IMR-90 (cell line): ENCODE results near the gene ERCC3. TPM values are rescaled to one million over a fixed set of nuclear protein-coding genes. Genes with fewer than 3 reads are reported as not detected.
"Not testable (repeated sequence)": the region's sequence is repeated elsewhere in the genome, so short reads cannot be mapped to it uniquely, and the experiment has no call there.

Experiments
- ATAC-seq: fragments of 200-7000 bp; cut with Tn5 transposase; 2 replicates; pipeline ENCODE4 v1.9.1; 2020; ENCODE audit warnings: low read depth, mild to moderate bottlenecking, moderate library complexity
- BruUV-seq: library from RNA; stranded (reverse); fragments of 400-500 nt; replicated peaks from 2 replicates; lab custom pipeline; 2021; lab: Mats Ljungman, UMichigan
- CTCF ChIA-PET: fragments of 300-600 bp; formaldehyde crosslinking; extraction: SDS; loops from one replicate; lab custom pipeline; 2021; ENCODE audit warnings: antibody characterized with exemption; lab: Yijun Ruan, JAX
- POLR2A ChIA-PET: fragments of 300-600 bp; sonication (Branson Sonifier 250); formaldehyde crosslinking; loops from one replicate; lab custom pipeline; 2022; ENCODE audit warnings: antibody characterized with exemption; ENCODE audit not compliant: unreplicated experiment; lab: Charles Lee
- DNase-seq: peaks from one replicate; pipeline ENCODE4 v3.0.0; 2013
- H2AFZ ChIP-seq: replicated peaks from 2 replicates; pipeline ENCODE3; 2013; ENCODE audit warnings: low read length, mild to moderate bottlenecking; ENCODE audit not compliant: poor library complexity
- H2AK5ac ChIP-seq: 2 replicates; pipeline ENCODE4 v1.6.1; 2013; ENCODE audit warnings: low read depth, low read length, inconsistent platforms
- H2AK9ac ChIP-seq: replicated peaks from 2 replicates; pipeline ENCODE3; 2013; ENCODE audit warnings: mild to moderate bottlenecking, low read depth, low read length, moderate library complexity; ENCODE audit not compliant: poor library complexity
- H2BK120ac ChIP-seq: 2 replicates; pipeline ENCODE4 v1.6.1; 2013; ENCODE audit warnings: low read depth, low read length, inconsistent platforms
- H2BK15ac ChIP-seq: 3 replicates; pipeline ENCODE4 v1.6.1; 2013; ENCODE audit warnings: low read depth, low read length, inconsistent platforms
- H2BK20ac ChIP-seq: 2 replicates; pipeline ENCODE4 v1.6.1; 2013; ENCODE audit warnings: low read depth, mild to moderate bottlenecking, inconsistent platforms, low read length, moderate library complexity
- H2BK5ac ChIP-seq: 2 replicates; pipeline ENCODE4 v1.6.1; 2013; ENCODE audit warnings: mild to moderate bottlenecking, low read depth, low read length, inconsistent platforms; ENCODE audit not compliant: poor library complexity, severe bottlenecking
- H3K14ac ChIP-seq: replicated peaks from 2 replicates; pipeline ENCODE4 v1.6.1; 2013; ENCODE audit warnings: low read depth, low read length, inconsistent platforms
- H3K18ac ChIP-seq: 2 replicates; pipeline ENCODE4 v1.6.1; 2013; ENCODE audit warnings: low read depth, low read length, control low read depth
- H3K23ac ChIP-seq: 2 replicates; pipeline ENCODE4 v1.6.1; 2013; ENCODE audit warnings: low read depth, low read length, inconsistent platforms
- H3K27ac ChIP-seq: 2 replicates; pipeline ENCODE4 v1.5.1; 2013; ENCODE audit warnings: mild to moderate bottlenecking, control low read depth, low read length; ENCODE audit not compliant: insufficient read depth
- H3K27me3 ChIP-seq: 2 replicates; pipeline ENCODE4 v1.6.1; 2013; ENCODE audit warnings: low read length; ENCODE audit not compliant: control insufficient read depth, insufficient read depth
- H3K36me3 ChIP-seq: 2 replicates; pipeline ENCODE4 v1.6.1; 2013; ENCODE audit warnings: low read length, mixed read lengths; ENCODE audit not compliant: control insufficient read depth, insufficient read depth
- H3K4ac ChIP-seq: 2 replicates; pipeline ENCODE4 v1.6.1; 2013; ENCODE audit warnings: low read depth, low read length, inconsistent platforms
- H3K4me1 ChIP-seq: 2 replicates; pipeline ENCODE4 v1.6.1; 2013; ENCODE audit warnings: low read length, mixed read lengths; ENCODE audit not compliant: control insufficient read depth, insufficient read depth
- H3K4me2 ChIP-seq: 2 replicates; pipeline ENCODE4 v1.6.1; 2013; ENCODE audit warnings: low read depth, mild to moderate bottlenecking, control low read depth, low read length, moderate library complexity
- H3K4me3 ChIP-seq: 2 replicates; pipeline ENCODE4 v1.5.1; 2013; ENCODE audit warnings: low read depth, mild to moderate bottlenecking, control low read depth, low read length, moderate library complexity; ENCODE audit not compliant: insufficient read depth
- H3K56ac ChIP-seq: 2 replicates; pipeline ENCODE4 v1.6.1; 2013; ENCODE audit warnings: low read length, inconsistent platforms; ENCODE audit not compliant: insufficient read depth; ENCODE audit errors: extremely low read depth
- H3K79me1 ChIP-seq, 2 experiments: 2 replicates each; pipeline ENCODE4 v1.6.1; 2013; ENCODE audit warnings: low read length in 2 of 2, inconsistent platforms in 1 of 2, low read depth in 1 of 2
- H3K9ac ChIP-seq: 2 replicates; pipeline ENCODE4 v1.6.1; 2013; ENCODE audit warnings: low read depth, low read length, control low read depth
- H3K9me1 ChIP-seq: 2 replicates; pipeline ENCODE4 v1.6.1; 2013; ENCODE audit warnings: low read length, inconsistent platforms; ENCODE audit not compliant: insufficient read depth
- H3K9me3 ChIP-seq: 2 replicates; pipeline ENCODE4 v1.6.1; 2013; ENCODE audit warnings: low read length; ENCODE audit not compliant: control insufficient read depth, insufficient read depth
- H4K20me1 ChIP-seq: 2 replicates; pipeline ENCODE4 v1.6.1; 2013; ENCODE audit warnings: low read length, inconsistent platforms; ENCODE audit not compliant: insufficient read depth
- H4K5ac ChIP-seq: 2 replicates; pipeline ENCODE4 v1.6.1; 2013; ENCODE audit warnings: mild to moderate bottlenecking, low read depth, low read length, control low read depth
- H4K8ac ChIP-seq, 2 experiments: 2 replicates each; pipeline ENCODE4 v1.6.1; 2013; ENCODE audit warnings: low read depth in 2 of 2, low read length in 2 of 2, control low read depth in 1 of 2, inconsistent platforms in 1 of 2
- H4K91ac ChIP-seq: 2 replicates; pipeline ENCODE4 v1.6.1; 2013; ENCODE audit warnings: low read depth, low read length, inconsistent platforms; ENCODE audit not compliant: insufficient read depth
- BHLHE40 ChIP-seq: fragments of 150-350 bp; IDR thresholded peaks from 2 replicates; pipeline ENCODE4 v1.6.1; 2016; ENCODE audit warnings: mild to moderate bottlenecking, low read depth, low read length
- CEBPB ChIP-seq: IDR thresholded peaks from 2 replicates; pipeline ENCODE4 v1.6.1; 2012; ENCODE audit warnings: low read depth, low read length, improper control_type of control experiment
- MAFK ChIP-seq: IDR thresholded peaks from 2 replicates; pipeline ENCODE4 v1.6.1; 2012; ENCODE audit warnings: low read depth, low read length, improper control_type of control experiment
- MXI1 ChIP-seq: IDR thresholded peaks from 2 replicates; pipeline ENCODE4 v1.6.1; 2012; ENCODE audit warnings: low read depth, mild to moderate bottlenecking, low read length, moderate library complexity, borderline replicate concordance
- WGBS, 2 experiments: methylation state at CpG; one replicate each; pipeline versions ENCODE4 v1.1.5 to v1.1.7; 2013; ENCODE audit warnings: missing lambda C conversion rate in 2 of 2; ENCODE audit not compliant: insufficient read length in 1 of 2; ENCODE audit errors: extremely low coverage in 2 of 2; 5-methylcytosine and 5-hydroxymethylcytosine counted together
- dilution Hi-C: fragments of 300-500 bp; cut with HindIII; formaldehyde crosslinking; loops from one replicate; pipeline ENCODE4 v1.14.3; 2018; ENCODE audit warnings: low sequenced_read_pairs; ENCODE audit not compliant: unreplicated experiment
- in situ Hi-C: fragments of 300-500 bp; cut with MboI; formaldehyde crosslinking; loops from 3 replicates; pipeline ENCODE4 v1.14.3; 2019; ENCODE audit warnings: low sequenced_read_pairs, inconsistent platforms, mixed read lengths
- intact Hi-C: fragments of 100-400 bp; cut with micrococcal nuclease; formaldehyde crosslinking; loops from 2 replicates; pipeline ENCODE4 v1.10.0; 2022
- polyA plus RNA-seq, 3 experiments: library from polyadenylated mRNA; depleted of rRNA; stranded (reverse); fragments of >200 nt; gene quantifications; 2 replicates each; pipeline ENCODE4 v1.2.3, GENCODE V29; 2012; ENCODE audit warnings: low replicate concordance in 1 of 3
- total RNA-seq: library from RNA; depleted of rRNA; stranded (reverse); fragments of >200 nt; gene quantifications from 2 replicates; pipeline ENCODE4 v1.2.3, GENCODE V29; 2012

Gene ERCC3
- total and polyA plus RNA-seq, 2 of the 4 experiments (the other 2 are of a cell fraction) = 43.2 to 52.0 TPM

DNA sequence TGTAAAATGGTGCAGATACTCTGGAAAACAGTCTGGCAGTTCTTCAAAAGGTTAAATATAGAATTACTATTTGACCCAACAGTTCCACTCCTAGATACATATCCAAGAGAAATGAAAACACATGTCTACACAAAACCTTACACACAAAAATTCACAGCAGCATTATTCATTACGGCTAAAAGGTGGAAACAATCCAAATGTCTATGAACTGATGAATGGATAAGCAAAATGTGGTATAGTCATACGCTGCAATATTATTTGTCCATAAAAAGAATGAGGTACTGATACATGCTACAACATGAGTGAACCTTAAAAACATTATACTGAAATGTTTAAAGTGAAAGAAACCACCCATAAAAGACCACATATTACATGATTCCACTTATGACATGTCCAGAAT, 77.8 kb downstream of the ERCC3 start:
- dilution Hi-C loops = no loop called here
- ChIA-PET CTCF (no interaction called here), POLR2A (no interaction called here)
- peaks cover 4% of the 10 kb centered on the region; the same call in 1 of the 2 replicates for H3K4me1 ChIP-seq
- H4K8ac ChIP-seq = no peak overlapping the region
- H2AK9ac ChIP-seq = no peak overlapping the region
- H2BK15ac ChIP-seq = no peak overlapping the region
- H4K91ac ChIP-seq = no peak overlapping the region
- peaks cover 48% of the 10 kb centered on the region for H3K27me3 ChIP-seq
- peaks cover 5% of the 10 kb centered on the region; the same call in 1 of the 2 replicates for H4K20me1 ChIP-seq
- intact Hi-C loops = no loop called here
- DNase-seq (no peak), ATAC-seq (no peak)
- no peak overlapping the region for H2BK5ac ChIP-seq
- H3K4me2 ChIP-seq = no peak overlapping the region
- in situ Hi-C loops = no loop called here
- TF ChIP-seq MXI1 (no peak), BHLHE40 (no peak), MAFK (no peak), CEBPB (no peak)
- no peak overlapping the region for H4K5ac ChIP-seq
- H2BK20ac ChIP-seq = no peak overlapping the region
- H3K56ac ChIP-seq = no peak overlapping the region
- no peak overlapping the region for H2BK120ac ChIP-seq
- WGBS, 2 experiments = no CpG with 5 or more reads among the region's 2 CpGs
- no peak overlapping the region for H3K4ac ChIP-seq
- H3K18ac ChIP-seq = no peak overlapping the region
- H3K23ac ChIP-seq = no peak overlapping the region
- H3K9me1 ChIP-seq = no peaks in the 10 kb centered on the region
- no peak overlapping the region for H3K4me3 ChIP-seq
- H3K9ac ChIP-seq = no peak overlapping the region
- H3K36me3 ChIP-seq = no peaks in the 10 kb centered on the region
- no TSS peak for BruUV-seq
- no peak overlapping the region for H3K14ac ChIP-seq
- no peak overlapping the region for H3K27ac ChIP-seq
- H3K79me1 ChIP-seq = no peaks in the 10 kb centered on the region
- H2AFZ ChIP-seq = no peak overlapping the region
- H3K9me3 ChIP-seq = peaks cover 18% of the 10 kb centered on the region
- H2AK5ac ChIP-seq = no peak overlapping the region

DNA sequence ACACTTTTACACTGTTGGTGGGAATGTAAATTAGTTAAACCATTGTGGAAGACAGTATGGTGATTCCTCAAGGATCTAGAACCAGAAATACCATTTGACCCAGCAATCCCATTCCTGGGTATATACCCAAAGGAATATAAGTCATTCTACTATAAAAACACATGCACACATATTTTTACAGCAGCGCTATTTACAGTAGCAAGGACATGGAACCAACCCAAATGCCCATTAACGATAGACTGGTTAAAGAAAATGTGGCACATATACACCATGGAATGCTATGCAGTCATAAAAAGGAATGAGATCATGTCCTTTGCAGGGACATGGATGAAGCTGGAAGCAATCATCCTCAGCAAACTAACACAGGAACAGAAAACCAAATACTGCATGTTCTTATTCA, 79.7 kb downstream of the ERCC3 start:
- in situ Hi-C loops, H3K9me1 ChIP-seq, H2AK5ac ChIP-seq, H4K20me1 ChIP-seq, H4K5ac ChIP-seq, H3K4me2 ChIP-seq, H2BK5ac ChIP-seq, CTCF ChIA-PET, DNase-seq, H3K9ac ChIP-seq, H2AK9ac ChIP-seq, dilution Hi-C loops, BruUV-seq, H3K4me1 ChIP-seq, ATAC-seq, H3K4me3 ChIP-seq, H3K18ac ChIP-seq, H3K36me3 ChIP-seq, H3K56ac ChIP-seq, H2BK15ac ChIP-seq, H3K4ac ChIP-seq, H2BK20ac ChIP-seq, H3K79me1 ChIP-seq, H3K27ac ChIP-seq, POLR2A ChIA-PET, H2AFZ ChIP-seq, H3K14ac ChIP-seq, H4K8ac ChIP-seq, H2BK120ac ChIP-seq, H3K23ac ChIP-seq, intact Hi-C loops, H4K91ac ChIP-seq: not testable (repeated sequence)
- peaks cover 18% of the 10 kb centered on the region for H3K9me3 ChIP-seq
- WGBS, 2 experiments = no CpG with 5 or more reads among the region's 2 CpGs
- H3K27me3 ChIP-seq = peaks cover 31% of the 10 kb centered on the region
